HG03469 (cell line): Measurements from ENCODE around the gene SYT7.

Experiments used
- ATAC-seq: cut with Tn5 transposase; IDR thresholded peaks from one replicate; pipeline ENCODE4 v1.9.1; 2021; ENCODE audit warnings: mild to moderate bottlenecking, moderate library complexity, moderate number of reproducible peaks; ENCODE audit not compliant: unreplicated experiment

SYT7 gene

DNA sequence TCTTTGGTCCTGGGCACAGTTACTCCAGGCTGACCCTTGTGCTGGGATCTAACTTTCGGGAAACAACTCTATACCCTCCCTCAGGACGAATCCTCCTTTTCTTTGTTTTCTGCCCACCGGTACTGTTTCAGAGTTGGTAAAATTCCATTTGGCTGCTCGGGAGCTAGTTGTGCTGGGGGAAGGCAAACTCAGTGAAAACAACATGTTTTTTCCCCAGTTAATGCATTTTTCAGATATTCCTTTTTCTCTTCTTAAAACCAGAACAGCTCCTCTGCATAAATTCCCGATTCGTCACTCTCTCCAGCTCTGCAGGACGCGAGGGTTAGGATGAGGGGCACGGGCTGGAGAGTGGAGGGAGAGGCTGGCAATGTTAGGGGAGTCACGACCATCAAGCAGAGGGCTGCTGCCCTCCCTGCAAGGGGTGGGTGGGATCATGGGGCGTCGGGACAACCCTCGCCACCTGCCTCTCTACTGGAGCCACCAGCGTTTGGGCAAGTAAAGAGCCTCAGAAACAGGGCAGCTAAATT, 41.0 kb downstream of the SYT7 start:
- ATAC-seq, result no peak

GRCh38 chr11:61539006-61539405, 41.9 kb downstream of the SYT7 start:
- ATAC-seq, result no peak

DNA sequence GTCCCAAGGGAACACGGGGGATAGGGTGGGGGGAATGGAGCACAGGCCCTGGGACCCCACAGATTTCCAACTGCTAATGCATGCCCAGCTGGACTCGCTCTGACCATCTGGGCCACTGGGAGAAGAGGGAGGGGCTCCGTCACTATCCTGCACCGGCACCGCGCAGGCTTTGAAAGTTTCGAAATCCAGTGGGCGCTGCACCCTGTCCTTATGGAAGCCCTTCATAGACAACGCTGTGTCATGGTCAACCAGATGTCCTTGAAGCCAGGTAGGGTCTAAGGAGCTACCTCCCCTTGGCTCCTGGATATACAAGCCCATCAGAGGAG, 42.3 kb downstream of the SYT7 start:
- no peak for ATAC-seq

DNA sequence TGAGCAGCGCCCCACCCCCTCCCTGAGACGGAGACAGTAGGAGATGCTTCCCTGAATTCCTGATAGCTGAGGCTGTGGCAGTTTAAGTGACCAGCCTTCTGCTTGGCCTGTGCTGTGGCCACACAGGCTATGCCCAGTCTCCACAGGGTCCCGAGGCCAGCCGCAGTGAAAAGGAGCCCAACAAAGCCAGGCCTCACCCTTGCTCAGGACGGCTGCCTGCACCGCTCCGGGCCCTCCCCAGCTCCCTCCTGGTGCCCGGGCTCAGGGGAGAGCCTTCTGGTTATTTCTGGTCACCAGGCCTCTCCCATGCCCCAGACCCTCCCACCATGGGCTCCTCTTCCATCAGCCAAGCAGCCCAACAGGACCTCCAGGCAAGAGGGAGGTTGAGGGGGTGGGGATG, 43.5 kb downstream of the SYT7 start:
- ATAC-seq, result no peak

- ATAC-seq, result no peak
Observed at GRCh38 chr11:61536676-61537270, 44.1 kb downstream of the SYT7 start.

DNA sequence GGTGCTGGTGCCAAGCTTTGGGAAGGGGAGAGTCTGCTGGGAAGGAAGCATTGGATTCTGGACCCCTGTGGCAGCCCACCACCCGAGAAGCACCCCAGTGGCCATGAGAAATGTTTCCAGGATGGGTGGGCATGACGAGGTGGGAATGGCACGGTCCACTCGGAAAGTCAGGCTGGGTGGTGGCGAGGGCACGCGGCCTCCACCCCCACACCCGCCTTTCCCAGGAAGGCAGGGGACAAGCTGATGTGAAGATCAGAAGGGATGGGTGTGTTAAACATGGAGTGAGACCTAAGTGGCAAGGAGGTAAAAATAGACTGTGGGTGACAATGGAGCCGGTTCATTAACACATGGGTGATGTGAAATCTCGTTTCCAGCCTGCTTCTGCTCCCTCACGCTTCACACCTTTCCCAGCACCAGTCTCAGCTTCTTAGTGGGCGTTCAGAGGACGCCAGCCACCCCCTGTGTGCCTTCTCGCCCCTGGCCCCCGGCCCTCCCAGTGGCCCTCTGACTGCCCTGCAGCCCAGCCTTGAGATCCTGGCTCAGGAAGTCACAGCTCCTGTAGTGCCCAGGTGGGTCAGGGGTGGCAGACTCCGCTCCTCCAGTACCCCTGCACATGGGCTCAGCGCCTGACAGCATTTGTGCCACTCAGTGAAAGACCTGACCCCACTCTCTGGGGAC, 44.7 kb downstream of the SYT7 start:
- ATAC-seq, result no peak

GRCh38 chr11:61534933-61535839, 45.7 kb downstream of the SYT7 start:
- ATAC-seq, result no peak

DNA sequence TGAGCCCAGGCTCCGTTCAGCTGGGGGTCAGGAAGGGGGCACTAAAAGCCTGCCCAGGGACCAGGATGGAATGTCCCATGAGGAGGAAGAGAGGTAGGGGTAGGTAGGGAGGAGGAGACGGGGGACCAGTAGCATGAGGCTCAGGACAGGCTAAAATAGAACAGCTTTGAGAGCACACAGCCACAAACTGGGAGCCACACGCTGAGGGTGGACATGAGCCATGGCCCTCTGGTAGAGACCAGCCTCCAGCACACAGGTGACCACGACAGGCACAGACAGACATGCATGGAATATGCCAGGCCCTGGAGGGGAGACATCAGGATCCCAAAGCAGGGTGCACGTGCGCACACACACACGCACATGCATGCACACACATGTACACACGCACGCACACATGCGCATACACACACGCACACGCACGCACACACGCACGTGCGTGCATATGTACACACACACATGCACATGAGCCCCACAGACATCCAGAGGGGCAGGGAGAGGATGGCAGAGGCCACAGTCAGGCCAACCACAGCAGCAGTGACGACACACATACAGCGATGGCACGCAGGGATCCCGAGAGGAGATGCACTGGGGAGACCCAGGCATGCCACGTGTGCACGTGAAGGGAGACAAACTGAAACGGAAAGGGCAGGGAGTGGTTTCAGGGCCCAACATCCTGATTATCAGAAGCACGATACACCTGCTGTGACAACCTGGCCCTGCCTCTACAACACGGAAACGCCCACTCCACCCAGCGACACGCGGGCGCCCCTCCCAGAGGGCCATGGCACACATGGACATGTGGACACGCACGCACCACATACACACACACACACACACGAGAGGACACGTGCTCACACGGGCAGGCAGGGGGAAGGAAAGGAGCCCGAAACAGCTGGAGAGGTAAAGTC, 46.6 kb downstream of the SYT7 start:
- ATAC-seq, result no peak

DNA sequence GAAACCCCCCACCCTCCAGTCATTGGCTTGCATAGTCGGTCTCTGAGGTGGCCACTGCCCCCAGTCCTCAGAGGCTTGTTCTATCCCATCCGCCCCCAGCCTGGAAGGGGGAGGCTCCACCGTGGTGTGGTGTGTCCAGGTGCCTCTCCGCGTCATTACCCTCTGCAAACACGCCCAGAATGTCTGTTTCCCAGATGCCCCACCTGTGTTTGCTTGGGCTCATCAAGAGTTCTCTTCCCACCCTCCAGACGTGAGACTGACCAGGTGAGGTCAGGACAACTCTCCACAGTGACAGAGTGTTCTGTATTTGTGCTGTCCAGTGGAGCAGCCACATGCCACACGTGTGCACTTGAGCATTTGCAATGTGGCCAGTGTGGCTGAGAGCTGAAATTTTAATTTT, 47.5 kb downstream of the SYT7 start:
- no peak for ATAC-seq

DNA sequence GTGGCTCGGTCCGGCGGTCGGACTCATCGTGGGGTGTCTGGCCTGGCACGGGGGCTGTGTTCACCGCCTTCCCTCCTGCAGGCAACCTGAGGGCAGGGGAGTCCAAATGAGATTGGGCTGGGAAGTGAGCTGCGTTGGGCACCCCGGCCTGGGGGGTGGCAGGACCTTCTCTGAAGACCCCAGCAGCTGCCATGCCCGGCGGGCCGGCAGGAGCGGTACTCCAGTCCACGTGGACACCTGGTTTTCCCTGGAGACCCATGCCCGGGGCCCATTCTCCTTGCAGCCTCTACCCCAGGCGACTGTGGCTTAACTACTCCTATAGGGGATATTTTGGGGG, 47.9 kb downstream of the SYT7 start:
- ATAC-seq, result no peak

DNA sequence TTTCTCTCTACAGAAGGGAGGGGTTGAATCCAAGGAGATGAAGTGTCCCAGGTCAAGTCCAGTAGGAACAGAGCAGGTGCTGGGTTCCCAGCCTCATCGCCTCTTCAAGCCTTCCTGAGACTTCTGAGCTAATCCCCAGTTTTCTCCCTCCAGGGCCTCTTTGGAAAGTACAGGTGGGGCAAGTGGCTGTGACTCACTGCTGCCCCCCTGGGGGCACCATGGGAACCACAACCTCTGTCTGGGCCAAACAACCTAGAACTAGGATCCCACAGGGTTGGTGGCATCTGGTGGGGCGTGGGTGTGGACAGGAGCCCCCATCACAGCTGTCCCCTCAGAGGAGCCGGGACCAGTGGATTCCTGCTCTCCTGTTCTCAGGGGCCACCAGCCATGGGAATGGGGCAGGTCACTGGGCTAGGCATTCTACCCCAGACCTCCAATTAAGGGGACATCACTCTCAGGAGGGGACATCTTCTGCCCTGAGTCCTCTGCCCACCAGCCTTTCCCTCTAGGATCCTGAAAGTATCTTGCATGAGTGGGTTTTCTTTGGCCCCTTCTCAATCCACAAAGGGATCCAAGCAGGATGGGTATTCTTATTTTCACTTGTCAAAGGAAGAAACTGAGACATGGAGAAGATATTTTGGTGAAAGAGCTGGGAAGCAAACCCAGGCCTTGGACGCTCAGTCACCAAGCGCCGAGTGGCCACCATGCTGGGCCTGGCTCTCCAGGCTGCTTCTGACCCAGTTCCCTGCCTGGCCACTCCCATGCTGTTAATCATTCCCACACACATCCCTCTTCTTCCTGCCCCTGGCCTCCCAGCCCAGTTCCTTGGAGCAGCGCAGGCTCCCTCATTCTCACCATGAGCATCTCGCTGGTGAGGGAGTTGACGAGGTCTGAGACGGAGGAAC, 48.5 kb downstream of the SYT7 start:
- no peak for ATAC-seq

- ATAC-seq, result no peak
Observed at GRCh38 chr11:61531044-61531443, 49.8 kb downstream of the SYT7 start.

DNA sequence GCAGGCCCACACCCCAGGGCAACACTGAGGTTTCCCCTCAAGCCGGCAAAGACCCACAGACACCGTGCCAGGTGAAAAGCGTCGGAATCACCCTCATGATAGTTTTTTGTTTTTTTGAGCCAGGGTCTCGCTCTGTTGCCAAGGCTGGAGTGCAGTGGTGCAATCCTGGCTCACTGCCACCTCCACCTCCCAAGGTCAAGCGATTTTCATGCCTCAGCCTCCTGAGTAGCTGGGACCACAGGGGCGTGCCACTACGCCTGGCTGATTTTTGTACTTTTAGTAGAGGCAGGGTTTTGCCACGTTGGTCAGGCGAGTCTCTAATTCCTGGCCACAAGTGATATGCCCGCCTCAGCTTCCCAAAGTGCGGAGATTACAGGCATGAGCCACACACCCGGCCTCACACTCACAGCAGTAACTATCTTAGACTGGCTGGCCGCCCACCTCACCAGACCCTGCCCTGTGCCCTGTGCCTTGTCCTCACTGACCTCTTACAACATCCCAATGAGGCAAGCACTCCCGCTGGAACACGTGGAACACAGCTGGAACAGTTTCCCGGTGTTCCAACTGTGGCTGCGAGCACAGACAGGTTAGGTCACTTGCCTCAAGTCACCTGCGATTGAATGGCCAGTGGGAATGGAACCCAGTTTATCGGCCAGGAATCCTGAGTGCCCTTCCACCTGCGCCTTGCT, 51.2 kb downstream of the SYT7 start:
- no peak for ATAC-seq

GRCh38 chr11:61528114-61528513, 52.8 kb downstream of the SYT7 start:
- ATAC-seq, result no peak

GRCh38 chr11:61526956-61527731, 53.7 kb downstream of the SYT7 start:
- ATAC-seq, result no peak

DNA sequence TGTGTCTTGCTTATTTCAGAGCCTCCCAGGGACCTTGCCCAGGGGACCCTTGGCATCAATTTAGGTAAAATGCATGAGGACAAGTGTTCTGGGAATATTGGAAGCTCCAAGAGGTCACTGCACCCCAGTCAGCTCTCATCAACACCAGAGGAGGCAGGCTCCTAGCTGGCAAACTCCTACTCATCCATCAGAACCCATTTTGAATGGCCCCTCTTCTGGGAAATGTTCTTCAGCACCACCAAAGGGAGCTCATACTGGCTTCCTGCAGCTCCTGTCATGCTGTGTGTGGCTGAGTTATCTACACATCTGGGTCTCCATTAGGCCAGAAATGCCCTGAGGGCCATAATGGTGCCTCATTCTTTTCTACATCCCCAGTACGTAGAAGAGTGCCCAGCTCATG, 54.6 kb downstream of the SYT7 start:
- no peak for ATAC-seq

GRCh38 chr11:61524963-61525587, 55.8 kb downstream of the SYT7 start:
- ATAC-seq, result no peak

DNA sequence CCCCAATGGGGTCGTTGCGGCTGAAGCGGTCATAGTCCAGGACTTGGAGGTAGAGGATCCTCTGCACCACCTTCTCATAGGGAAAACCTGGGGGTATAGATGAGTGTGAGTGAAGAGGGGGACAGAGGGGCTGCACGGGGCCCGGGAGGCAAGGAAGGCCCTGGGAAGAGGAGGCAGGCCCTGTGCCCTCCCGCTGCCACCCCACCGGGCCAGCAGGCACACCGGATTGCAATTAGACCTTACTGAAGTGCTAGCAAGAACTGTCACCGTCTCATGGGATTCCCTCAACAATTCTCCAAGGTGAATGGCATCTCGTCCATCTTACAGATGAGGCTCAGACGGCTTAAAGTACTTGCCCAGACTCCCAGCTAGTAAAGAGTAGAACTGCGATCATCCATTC, 56.4 kb downstream of the SYT7 start:
- no peak for ATAC-seq
